ENCODE data around the gene INPP5D. TPM values are rescaled to one million over a fixed set of nuclear protein-coding genes. Genes with fewer than 3 reads are reported as not detected.

The INPP5D gene
- total RNA-seq, 1 donor = under 0.01 TPM

DNA sequence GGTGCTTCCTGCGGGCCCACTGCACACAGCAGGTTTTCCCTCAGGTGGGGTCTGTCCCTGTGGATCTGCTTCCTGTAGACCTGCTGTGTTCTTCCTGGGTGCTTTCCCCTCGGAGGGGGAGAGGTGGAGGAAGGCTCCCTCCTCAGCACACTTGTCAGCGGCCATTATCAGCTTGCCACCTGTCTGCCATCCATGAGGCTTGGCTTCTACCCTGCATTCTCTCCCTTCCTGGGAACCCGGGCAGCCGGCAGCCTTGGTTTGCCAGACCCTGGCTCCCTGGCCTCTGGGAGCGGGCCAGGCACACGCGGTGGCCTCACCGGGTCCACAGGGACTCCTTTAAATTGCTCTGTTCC, 58.5 kb downstream of the INPP5D start:
- no peak for DNase-seq (ENCODE audit: insufficient read length, low spot score, missing footprints)
- no peaks in the 10 kb centered on the region for H4K20me1 ChIP-seq (ENCODE audit: insufficient read depth, low read length)
- H3K9me3 ChIP-seq (ENCODE audit: low read depth, low read length) = no peaks in the 10 kb centered on the region
- no peak overlapping the region for H3K4me2 ChIP-seq (ENCODE audit: insufficient read depth, low read length)
- H3K27me3 ChIP-seq (ENCODE audit: insufficient read depth, low read length) = peaks cover 7% of the 10 kb centered on the region
- H3K27ac ChIP-seq (ENCODE audit: low read depth, low read length) = no peak overlapping the region
- no peaks in the 10 kb centered on the region for H3K79me2 ChIP-seq (ENCODE audit: insufficient read depth, low read length)
- no peaks in the 10 kb centered on the region for H3K36me3 ChIP-seq (ENCODE audit: insufficient read depth, low read length)
- no peak overlapping the region for H2AFZ ChIP-seq (ENCODE audit: low read length)
- no peak for TF ChIP-seq CTCF (IDR thresholded peaks at IDR 0.05; ENCODE audit: extremely low read depth, low read depth, low read length)
- H3K4me1 ChIP-seq (ENCODE audit: insufficient read depth, low read length) = no peaks in the 10 kb centered on the region
- no peak overlapping the region for H3K4me3 ChIP-seq (ENCODE audit: insufficient read depth, low read length)

DNA sequence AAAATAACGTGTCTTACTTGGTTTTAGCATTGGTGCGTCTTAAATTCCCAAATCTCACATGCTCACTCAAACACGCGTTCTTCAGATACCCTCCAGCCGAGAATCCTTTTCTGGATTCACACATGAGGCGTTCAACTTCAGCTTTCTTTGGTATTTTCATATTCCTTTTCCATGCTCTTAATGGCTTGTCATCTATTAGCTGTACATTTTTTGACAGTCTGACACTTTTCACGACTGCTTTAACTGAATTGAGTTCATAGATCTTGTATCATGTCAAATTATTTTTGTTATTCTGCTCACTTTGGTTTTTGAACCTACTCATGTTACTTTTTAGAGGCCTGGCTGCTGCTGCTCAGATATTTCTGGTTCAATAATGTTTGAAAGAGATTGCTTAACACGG, 59.0 kb downstream of the INPP5D start:
- Histone ChIP-seq H3K27ac (ENCODE audit: low read depth, low read length) (no peak overlapping the region), H2AFZ (ENCODE audit: low read length) (no peak overlapping the region), H3K27me3 (ENCODE audit: insufficient read depth, low read length) (peaks cover 7% of the 10 kb centered on the region), H3K36me3 (ENCODE audit: insufficient read depth, low read length) (no peaks in the 10 kb centered on the region), H3K4me3 (ENCODE audit: insufficient read depth, low read length) (no peak overlapping the region), H3K9me3 (ENCODE audit: low read depth, low read length) (no peaks in the 10 kb centered on the region), H3K4me1 (ENCODE audit: insufficient read depth, low read length) (no peaks in the 10 kb centered on the region), H3K4me2 (ENCODE audit: insufficient read depth, low read length) (no peak overlapping the region), H4K20me1 (ENCODE audit: insufficient read depth, low read length) (no peaks in the 10 kb centered on the region), H3K79me2 (ENCODE audit: insufficient read depth, low read length) (no peaks in the 10 kb centered on the region)
- DNase-seq (ENCODE audit: insufficient read length, low spot score, missing footprints) = no peak
- no peak for TF ChIP-seq CTCF (IDR thresholded peaks at IDR 0.05; ENCODE audit: extremely low read depth, low read depth, low read length)

GRCh38 chr2:233119806-233120205, 59.7 kb downstream of the INPP5D start:
- Histone ChIP-seq H3K4me1 (ENCODE audit: insufficient read depth, low read length) (no peaks in the 10 kb centered on the region), H3K9me3 (ENCODE audit: low read depth, low read length) (no peaks in the 10 kb centered on the region), H3K27ac (ENCODE audit: low read depth, low read length) (no peak overlapping the region), H2AFZ (ENCODE audit: low read length) (no peak overlapping the region), H3K4me2 (ENCODE audit: insufficient read depth, low read length) (no peak overlapping the region), H3K27me3 (ENCODE audit: insufficient read depth, low read length) (peaks cover 7% of the 10 kb centered on the region), H3K79me2 (ENCODE audit: insufficient read depth, low read length) (no peaks in the 10 kb centered on the region), H4K20me1 (ENCODE audit: insufficient read depth, low read length) (no peaks in the 10 kb centered on the region), H3K36me3 (ENCODE audit: insufficient read depth, low read length) (no peaks in the 10 kb centered on the region), H3K4me3 (ENCODE audit: insufficient read depth, low read length) (no peak overlapping the region)
- no peak for DNase-seq (ENCODE audit: insufficient read length, low spot score, missing footprints)
- TF ChIP-seq CTCF (IDR thresholded peaks at IDR 0.05; ENCODE audit: extremely low read depth, low read depth, low read length) = no peak

- Histone ChIP-seq H3K36me3 (ENCODE audit: insufficient read depth, low read length) (no peaks in the 10 kb centered on the region), H3K27me3 (ENCODE audit: insufficient read depth, low read length) (peaks cover 3% of the 10 kb centered on the region), H3K4me3 (ENCODE audit: insufficient read depth, low read length) (no peak overlapping the region), H3K79me2 (ENCODE audit: insufficient read depth, low read length) (no peaks in the 10 kb centered on the region), H3K9me3 (ENCODE audit: low read depth, low read length) (no peaks in the 10 kb centered on the region), H4K20me1 (ENCODE audit: insufficient read depth, low read length) (no peaks in the 10 kb centered on the region), H3K4me2 (ENCODE audit: insufficient read depth, low read length) (no peak overlapping the region), H3K4me1 (ENCODE audit: insufficient read depth, low read length) (no peaks in the 10 kb centered on the region), H3K27ac (ENCODE audit: low read depth, low read length) (no peak overlapping the region), H2AFZ (ENCODE audit: low read length) (no peak overlapping the region)
- DNase-seq (ENCODE audit: insufficient read length, low spot score, missing footprints) = no peak
- no peak for TF ChIP-seq CTCF (IDR thresholded peaks at IDR 0.05; ENCODE audit: extremely low read depth, low read depth, low read length)
Measured at GRCh38 chr2:233120459-233120858, 60.3 kb downstream of the INPP5D start.
